ENCODE measurements around the gene CRYGD. TPM values are rescaled to one million over a fixed set of nuclear protein-coding genes. Genes with fewer than 3 reads are reported as not detected.

The CRYGD gene
- not detected for total RNA-seq

GRCh38 chr2:208124013-208124715 lies at the start of gene CRYGD:
CRYGD (minus strand) TSS chr2:208124524; CDS start chr2:208124473, 51 bp downstream.

GRCh38 chr2:208163489-208163888 lies 39.2 kb upstream of the CRYGD start, which contains the start of gene CRYGA:
CRYGA (minus strand) TSS chr2:208163589; CDS start chr2:208163556, 33 bp downstream.

DNA sequence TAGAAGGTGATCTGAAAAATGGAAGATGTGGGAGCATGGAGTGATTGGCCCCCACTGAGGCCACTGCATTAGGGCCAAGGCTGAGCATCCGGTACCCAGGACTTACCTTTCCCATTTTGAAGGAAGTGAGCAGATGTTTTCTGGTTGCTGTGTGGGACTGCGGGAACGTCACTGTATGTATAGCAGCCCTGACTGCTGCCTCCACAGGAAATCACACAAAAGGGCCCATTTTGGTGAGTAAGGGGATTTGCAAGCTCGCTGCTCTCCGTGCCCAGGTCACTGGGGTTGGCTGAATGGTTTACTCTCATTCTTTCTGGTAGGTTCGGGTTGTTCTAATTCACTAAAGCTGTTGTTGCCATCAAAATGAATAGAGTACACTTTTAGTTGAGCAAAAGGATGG lies 21.7 kb upstream of the CRYGD start, which contains the start of gene CRYGB:
CRYGB (minus strand) TSS at position 153 of the 400 bp plus-strand sequence; CDS start at position 115, 38 bp downstream.

GRCh38 chr2:208129744-208130711 lies 5.7 kb upstream of the CRYGD start, which contains the start of gene CRYGC:
CRYGC (minus strand) TSS chr2:208129828; CDS start chr2:208129792, 36 bp downstream.

Other genes with a start within 250 kb of the CRYGD start
- 1 to 10 TPM; 6.2 to 6.8 TPM for gene PLEKHM3, start 99.0 kb downstream of the CRYGD start, total RNA-seq
- not detected for gene CRYGC, start 5.3 kb upstream of the CRYGD start, total RNA-seq
- gene CRYGB, start 21.6 kb upstream of the CRYGD start, total RNA-seq = not detected
- gene CRYGA, start 39.1 kb upstream of the CRYGD start, total RNA-seq = not detected
- gene C2orf80, start 65.5 kb upstream of the CRYGD start, total RNA-seq = not detected
- gene IDH1, start 130.5 kb upstream of the CRYGD start, total RNA-seq = 10 to 100 TPM; 29.0 to 31.4 TPM
- 10 to 100 TPM; 33.1 to 33.9 TPM for gene PIKFYVE, start 141.7 kb upstream of the CRYGD start, total RNA-seq